Left renal cortex interstitium (tissue), 4 donors: Measurements from ENCODE around the gene MEIOSIN. TPM values are rescaled to one million over a fixed set of nuclear protein-coding genes. Genes with fewer than 3 reads are reported as not detected.

Source experiments
- DNase-seq, 4 donors: peaks; one replicate each; pipeline ENCODE4 v3.0.0-alpha.2; 2013; ENCODE audit warnings: low read depth in 4 of 4, low spot score in 2 of 4, missing footprints in 1 of 4
- polyA plus RNA-seq, 4 donors: library from polyadenylated mRNA; unstranded; fragments of 120-200 nt; gene quantifications; one replicate each; pipeline ENCODE4 v1.2.1, GENCODE V29; 2013; ENCODE audit not compliant: insufficient read length in 4 of 4

Gene MEIOSIN
- polyA plus RNA-seq, 4 donors, result not detected

GRCh38 chr19:45763691-45764294 is 30.6 kb downstream of the MEIOSIN start:
- no peak for DNase-seq

GRCh38 chr19:45764475-45764874 is 31.2 kb downstream of the MEIOSIN start:
- no peak for DNase-seq

GRCh38 chr19:45764945-45765701 is 31.9 kb downstream of the MEIOSIN start:
- DNase-seq, result no peak

GRCh38 chr19:45765702-45766295 is 32.6 kb downstream of the MEIOSIN start:
- no peak for DNase-seq

- DNase-seq, result no peak
Observed at GRCh38 chr19:45766296-45766868, 33.1 kb downstream of the MEIOSIN start.

- DNase-seq, result no peak
Observed at GRCh38 chr19:45766869-45767346, 33.7 kb downstream of the MEIOSIN start.

GRCh38 chr19:45767410-45767880 is 34.2 kb downstream of the MEIOSIN start:
- DNase-seq, result peak in 2 of 4 donors; percentile 86 to 87

- DNase-seq, result peak in 1 of 4 donors; percentile 42
Observed at GRCh38 chr19:45767881-45768654, 34.8 kb downstream of the MEIOSIN start.

- DNase-seq, result no peak
Observed at GRCh38 chr19:45768655-45768983, 35.4 kb downstream of the MEIOSIN start.

- peak; percentile 91 to 98 (median 95) for DNase-seq
Observed at GRCh38 chr19:45768984-45769782, 35.9 kb downstream of the MEIOSIN start, which contains the start of gene SIX5. Gene SIX5 (minus strand): TSS chr19:45769252. CDS start chr19:45768844, 408 bp downstream.

GRCh38 chr19:45769821-45770191 is 36.6 kb downstream of the MEIOSIN start:
- DNase-seq, result no peak

GRCh38 chr19:45770192-45771101 is 37.2 kb downstream of the MEIOSIN start:
- DNase-seq, result peak in 3 of 4 donors; percentile 89 to 95 (median 94)

GRCh38 chr19:45771311-45771933 is 38.2 kb downstream of the MEIOSIN start:
- DNase-seq, result no peak

- DNase-seq, result no peak
Observed at GRCh38 chr19:45772130-45772840, 39.0 kb downstream of the MEIOSIN start.

GRCh38 chr19:45772912-45773311 is 39.7 kb downstream of the MEIOSIN start:
- no peak for DNase-seq

- no peak for DNase-seq
Observed at GRCh38 chr19:45773384-45773783, 40.1 kb downstream of the MEIOSIN start.

GRCh38 chr19:45774765-45775164 is 41.5 kb downstream of the MEIOSIN start:
- no peak for DNase-seq
